Retinal pigment epithelial cell (primary cell): ENCODE data around the gene ARHGAP44.
"Not testable (repeated sequence)": the region's sequence is repeated elsewhere in the genome, so short reads cannot be mapped to it uniquely, and the experiment has no call there.

Experiments used
- DNase-seq: peaks from one replicate; pipeline ENCODE4 v3.0.0-alpha.2; 2010; ENCODE audit warnings: low read depth
- H3K4me3 ChIP-seq: 2 replicates; pipeline ENCODE4 v1.5.1; 2011; ENCODE audit warnings: mild to moderate bottlenecking, low read length, control low read depth, moderate library complexity
- TF ChIP-seq, protein P1 (sequence below): conservative IDR thresholded peaks from 2 replicates; pipeline ENCODE4 v1.5.1; 2011; ENCODE audit warnings: low read depth, low read length, control low read depth, inconsistent platforms

Gene ARHGAP44

DNA sequence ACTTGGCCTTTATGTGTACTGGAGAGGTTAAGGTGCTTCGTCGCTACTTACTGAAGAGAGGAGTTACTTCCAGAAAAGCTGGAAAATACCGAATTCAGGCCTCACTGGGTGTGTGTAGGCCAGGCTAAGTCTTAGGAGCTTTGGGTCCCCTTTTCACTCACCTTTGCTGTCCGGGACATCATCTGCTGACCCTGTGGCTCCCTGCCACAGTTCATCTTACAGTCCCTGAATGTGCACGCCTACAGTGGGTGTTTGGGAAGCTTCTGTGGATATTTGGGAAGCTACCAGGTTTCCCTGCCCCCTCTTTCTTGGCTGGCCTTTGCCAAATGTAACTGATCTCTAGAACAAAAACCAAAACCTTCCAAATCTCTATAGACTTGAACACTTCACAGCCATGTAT is 177.1 kb downstream of the ARHGAP44 start:
- TF ChIP-seq, protein P1, sequence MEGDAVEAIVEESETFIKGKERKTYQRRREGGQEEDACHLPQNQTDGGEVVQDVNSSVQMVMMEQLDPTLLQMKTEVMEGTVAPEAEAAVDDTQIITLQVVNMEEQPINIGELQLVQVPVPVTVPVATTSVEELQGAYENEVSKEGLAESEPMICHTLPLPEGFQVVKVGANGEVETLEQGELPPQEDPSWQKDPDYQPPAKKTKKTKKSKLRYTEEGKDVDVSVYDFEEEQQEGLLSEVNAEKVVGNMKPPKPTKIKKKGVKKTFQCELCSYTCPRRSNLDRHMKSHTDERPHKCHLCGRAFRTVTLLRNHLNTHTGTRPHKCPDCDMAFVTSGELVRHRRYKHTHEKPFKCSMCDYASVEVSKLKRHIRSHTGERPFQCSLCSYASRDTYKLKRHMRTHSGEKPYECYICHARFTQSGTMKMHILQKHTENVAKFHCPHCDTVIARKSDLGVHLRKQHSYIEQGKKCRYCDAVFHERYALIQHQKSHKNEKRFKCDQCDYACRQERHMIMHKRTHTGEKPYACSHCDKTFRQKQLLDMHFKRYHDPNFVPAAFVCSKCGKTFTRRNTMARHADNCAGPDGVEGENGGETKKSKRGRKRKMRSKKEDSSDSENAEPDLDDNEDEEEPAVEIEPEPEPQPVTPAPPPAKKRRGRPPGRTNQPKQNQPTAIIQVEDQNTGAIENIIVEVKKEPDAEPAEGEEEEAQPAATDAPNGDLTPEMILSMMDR: no peak
- H3K4me3 ChIP-seq: no peak overlapping the region
- DNase-seq: no peak

DNA sequence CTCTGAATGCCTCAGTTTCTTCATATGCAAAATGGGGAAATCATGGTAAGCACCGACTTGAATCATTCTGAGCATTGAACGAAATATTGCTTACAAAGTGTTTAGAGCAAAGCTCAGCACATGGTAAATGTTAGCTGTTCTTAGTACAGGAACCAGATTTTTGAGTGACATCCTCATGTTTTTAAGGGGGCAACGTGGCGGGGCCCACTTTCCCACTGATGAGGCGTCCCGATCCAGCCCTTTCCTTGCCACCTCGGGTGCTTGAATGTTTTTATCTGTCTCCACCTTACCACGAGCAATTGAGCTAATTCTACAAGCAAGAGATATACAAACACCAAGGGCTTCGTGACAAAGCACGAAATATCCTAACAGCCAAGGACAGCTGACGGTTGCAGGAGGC is 178.7 kb downstream of the ARHGAP44 start:
- no peak for DNase-seq
- no peak overlapping the region for H3K4me3 ChIP-seq
- TF ChIP-seq, protein P1: no peak

DNA sequence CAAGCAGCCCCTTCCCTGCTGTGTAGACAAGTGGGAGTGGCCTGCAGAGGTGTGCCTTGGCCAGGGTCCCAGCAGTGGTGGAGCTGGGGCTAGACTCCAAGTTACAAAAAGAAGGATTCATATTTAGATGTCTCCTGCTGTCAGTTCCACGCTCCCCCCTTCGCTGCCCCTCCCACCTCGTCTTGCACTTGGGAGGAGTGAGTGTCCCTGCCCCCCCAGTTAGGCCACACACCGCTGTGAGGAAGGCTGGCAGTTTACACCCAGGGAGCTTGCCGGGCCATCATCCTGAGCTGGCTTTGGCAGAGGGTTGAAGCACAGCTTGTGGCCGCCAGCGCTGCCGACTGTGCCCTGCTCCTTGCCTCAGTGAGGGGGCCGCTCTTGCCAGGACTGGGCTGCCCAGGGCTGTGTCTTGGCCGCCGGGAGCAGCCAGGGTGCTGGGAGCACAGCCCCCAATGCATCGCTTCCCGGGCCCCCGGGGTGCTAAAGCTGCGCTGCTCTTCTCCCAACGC is 184.3 kb downstream of the ARHGAP44 start:
- DNase-seq: no peak
- H3K4me3 ChIP-seq: peak overlapping the region; percentile 41
- TF ChIP-seq, protein P1: no peak

DNA sequence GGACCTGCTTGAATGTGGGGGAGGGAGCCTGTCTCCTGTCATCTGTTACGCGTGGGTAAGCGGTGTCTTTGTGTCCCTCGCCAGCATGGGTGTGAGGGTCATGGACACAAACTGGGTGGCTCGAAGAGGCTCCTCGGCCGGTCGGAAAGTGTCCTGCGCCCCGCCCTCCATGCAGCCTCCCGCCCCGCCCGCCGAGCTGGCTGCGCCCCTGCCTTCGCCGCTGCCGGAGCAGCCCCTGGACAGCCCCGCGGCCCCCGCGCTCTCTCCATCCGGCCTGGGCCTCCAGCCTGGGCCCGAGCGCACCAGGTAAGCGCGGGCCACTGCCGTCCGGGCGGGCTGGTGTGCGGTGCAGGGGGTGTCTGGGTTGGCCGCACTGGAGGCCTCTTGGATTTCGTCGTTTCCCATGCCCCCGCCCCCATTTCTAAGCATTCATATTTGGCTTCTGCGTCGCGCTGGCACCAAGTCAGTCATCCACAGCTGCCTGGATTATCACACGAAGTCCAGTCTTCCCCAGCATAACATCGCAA is 184.8 kb downstream of the ARHGAP44 start:
- peak overlapping the region; percentile 41 for H3K4me3 ChIP-seq

DNA sequence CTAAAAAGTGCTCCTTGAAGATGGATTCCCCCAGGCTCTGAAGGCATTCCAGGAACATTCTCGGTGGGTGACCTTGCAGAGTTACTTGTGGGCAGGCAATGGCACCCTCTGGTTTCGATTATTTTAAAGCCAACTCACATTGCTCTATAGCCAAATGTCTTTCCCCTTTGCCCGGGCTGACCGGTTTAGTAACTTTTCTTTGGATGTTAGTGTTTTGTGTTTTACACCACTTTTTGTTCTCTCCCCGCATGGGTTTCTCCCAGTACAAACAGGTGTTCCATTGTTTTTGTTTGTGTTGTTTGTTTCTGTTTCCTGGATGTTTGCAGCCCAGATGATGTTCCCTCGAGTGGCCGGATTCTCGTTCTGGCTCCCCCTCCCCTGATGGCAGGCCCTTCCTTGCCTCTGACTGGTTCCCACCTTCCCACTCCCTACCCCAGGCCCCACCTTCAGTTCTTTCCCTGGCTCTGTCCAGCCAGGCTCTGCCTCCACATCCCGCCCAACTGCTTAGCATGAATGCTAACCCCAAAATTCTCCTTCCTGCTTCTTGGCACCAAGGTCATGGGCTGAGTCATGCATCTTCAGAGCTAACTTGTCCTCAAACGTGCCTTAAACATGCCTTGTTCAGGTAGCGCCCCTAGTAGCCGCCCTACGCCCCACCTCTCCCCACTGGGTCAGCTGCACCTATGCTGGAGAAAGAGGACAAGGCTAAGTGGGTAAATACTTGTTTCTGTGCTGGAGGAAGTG is 187.9 kb downstream of the ARHGAP44 start:
- TF ChIP-seq, protein P1: no peak
- no peak for DNase-seq
- H3K4me3 ChIP-seq: no peak overlapping the region

More for the DNA sequence above, 184.8 kb downstream of the ARHGAP44 start:
- TF ChIP-seq, protein P1: no peak
- no peak for DNase-seq

DNA sequence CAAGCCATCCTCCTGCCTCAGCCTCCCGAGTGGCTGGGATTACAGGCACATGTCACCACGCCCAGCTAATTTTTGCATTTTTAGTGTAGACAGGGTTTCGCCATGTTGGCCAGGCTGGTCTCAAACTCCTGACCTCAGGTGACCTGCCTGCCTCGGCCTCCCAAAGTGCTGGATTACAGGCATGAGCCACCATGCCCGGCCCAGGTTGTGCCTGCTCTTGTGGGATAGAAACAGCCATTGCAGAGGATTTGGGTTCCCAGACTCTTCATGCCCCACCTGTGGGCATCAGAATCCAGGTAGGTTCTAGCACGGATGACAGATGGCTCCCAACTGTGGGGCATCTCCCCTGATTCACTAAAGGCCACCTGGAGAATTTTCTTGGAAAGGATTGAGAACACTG is 189.5 kb downstream of the ARHGAP44 start:
- H3K4me3 ChIP-seq, DNase-seq: not testable (repeated sequence)

DNA sequence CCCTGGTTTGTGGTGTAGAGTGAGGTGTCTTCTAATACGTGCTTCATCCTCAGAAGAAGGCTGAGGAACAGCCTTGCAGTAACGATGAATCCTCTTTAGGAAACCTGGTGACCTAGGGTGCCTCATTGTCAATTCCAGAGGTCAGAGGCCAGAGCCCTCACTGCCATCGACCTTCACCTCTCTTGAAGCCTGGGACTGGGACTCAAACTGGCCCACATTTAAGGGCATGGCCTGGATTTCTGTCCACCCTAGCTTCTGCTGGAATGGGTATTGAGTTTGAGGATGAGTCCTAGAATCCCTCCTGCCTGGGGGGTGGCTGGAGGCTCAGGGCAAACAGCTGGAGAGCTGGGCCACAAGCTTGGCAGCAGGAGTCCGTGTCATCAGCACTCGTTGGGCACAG is 189.9 kb downstream of the ARHGAP44 start:
- TF ChIP-seq, protein P1: no peak
- H3K4me3 ChIP-seq: no peak overlapping the region
- no peak for DNase-seq
